Esophagus squamous epithelium (tissue), 4 donors: ENCODE measurements around the gene EFCAB5.

Experiments used
- POLR2A ChIP-seq, 4 donors: fragments of 450-650 bp; IDR thresholded peaks; one replicate each; pipeline ENCODE4 v1.6.1; 2017; ENCODE audit warnings: antibody characterized with exemption in 4 of 4, mild to moderate bottlenecking in 4 of 4, moderate library complexity in 3 of 4
- TF ChIP-seq, protein P1 (sequence below), 6 experiments: fragments of 450-650 bp in 4 of 6; fragments of 200-600 bp in 2 of 6; sonication (generic) in 2 of 6; IDR thresholded peaks; one replicate each; pipeline ENCODE4 v1.5.1; 2016 to 2019; ENCODE audit warnings: antibody characterized with exemption in 6 of 6, mild to moderate bottlenecking in 4 of 6, moderate library complexity in 4 of 6

DNA sequence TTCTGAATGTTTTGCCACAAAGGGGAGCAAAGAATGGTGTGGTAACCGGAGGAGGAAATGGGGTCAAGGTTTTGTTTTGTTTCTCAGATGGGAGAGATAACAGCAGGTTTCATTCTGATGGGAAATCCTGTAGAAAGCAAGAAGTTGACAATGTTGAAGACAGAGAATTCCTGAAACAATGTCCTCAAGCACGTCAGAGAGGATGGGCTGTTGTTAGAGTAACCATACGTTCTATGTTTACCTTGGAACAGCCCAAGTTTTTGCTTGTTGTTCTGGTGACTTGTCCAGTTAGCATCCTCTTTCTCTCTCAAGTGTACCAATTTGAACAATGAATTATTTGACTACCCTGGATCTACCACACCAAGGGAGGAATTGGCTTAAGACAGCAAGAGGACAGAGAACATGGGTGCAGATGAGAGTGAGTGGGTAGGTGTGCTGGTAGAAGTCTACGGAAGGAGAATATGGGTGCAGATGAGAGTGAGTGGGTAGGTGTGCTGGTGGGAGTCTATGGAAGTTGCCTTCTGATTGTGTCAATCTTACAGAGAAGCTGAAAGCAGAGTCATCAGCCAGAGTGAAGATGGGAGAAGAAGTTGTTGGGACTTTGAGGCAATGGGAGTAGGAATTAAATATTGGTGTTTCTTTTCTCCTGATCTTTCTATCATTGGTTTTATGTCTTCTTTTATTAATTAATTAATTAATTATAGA, 160.4 kb downstream of the EFCAB5 start:
- TF ChIP-seq, protein P1, sequence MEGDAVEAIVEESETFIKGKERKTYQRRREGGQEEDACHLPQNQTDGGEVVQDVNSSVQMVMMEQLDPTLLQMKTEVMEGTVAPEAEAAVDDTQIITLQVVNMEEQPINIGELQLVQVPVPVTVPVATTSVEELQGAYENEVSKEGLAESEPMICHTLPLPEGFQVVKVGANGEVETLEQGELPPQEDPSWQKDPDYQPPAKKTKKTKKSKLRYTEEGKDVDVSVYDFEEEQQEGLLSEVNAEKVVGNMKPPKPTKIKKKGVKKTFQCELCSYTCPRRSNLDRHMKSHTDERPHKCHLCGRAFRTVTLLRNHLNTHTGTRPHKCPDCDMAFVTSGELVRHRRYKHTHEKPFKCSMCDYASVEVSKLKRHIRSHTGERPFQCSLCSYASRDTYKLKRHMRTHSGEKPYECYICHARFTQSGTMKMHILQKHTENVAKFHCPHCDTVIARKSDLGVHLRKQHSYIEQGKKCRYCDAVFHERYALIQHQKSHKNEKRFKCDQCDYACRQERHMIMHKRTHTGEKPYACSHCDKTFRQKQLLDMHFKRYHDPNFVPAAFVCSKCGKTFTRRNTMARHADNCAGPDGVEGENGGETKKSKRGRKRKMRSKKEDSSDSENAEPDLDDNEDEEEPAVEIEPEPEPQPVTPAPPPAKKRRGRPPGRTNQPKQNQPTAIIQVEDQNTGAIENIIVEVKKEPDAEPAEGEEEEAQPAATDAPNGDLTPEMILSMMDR (IDR thresholded peaks at IDR 0.05): no peak
- no peak for TF ChIP-seq POLR2A (IDR thresholded peaks at IDR 0.05)
